ENCODE results near the gene HBE1. TPM values are rescaled to one million over a fixed set of nuclear protein-coding genes. Genes with fewer than 3 reads are reported as not detected.

The HBE1 gene
- total RNA-seq, 2 donors from 2014 or later: not detected

- H3K36me3 Mint-ChIP-seq (ENCODE audit: low read depth): no peaks in the 10 kb centered on the region
- DNase-seq (no peak), ATAC-seq (no peak)
- H3K4me3 Mint-ChIP-seq: no peak overlapping the region
- H3K27me3 Mint-ChIP-seq: peaks cover 24% of the 10 kb centered on the region
- no peaks in the 10 kb centered on the region for H3K9me3 ChIP-seq (ENCODE audit: control insufficient read depth, low read length, poor library complexity, severe bottlenecking)
- no peak overlapping the region for H3K27ac Mint-ChIP-seq
- H3K4me1 Mint-ChIP-seq: peaks cover 5% of the 10 kb centered on the region
Observed at GRCh38 chr11:5232176-5232575, 37.6 kb downstream of the HBE1 start.

GRCh38 chr11:5231111-5231510 lies 38.6 kb downstream of the HBE1 start:
- no peak overlapping the region for H3K27ac Mint-ChIP-seq
- peaks cover 20% of the 10 kb centered on the region for H3K27me3 Mint-ChIP-seq
- ATAC-seq (no peak), DNase-seq (no peak)
- no peak overlapping the region for H3K4me3 Mint-ChIP-seq
- no peaks in the 10 kb centered on the region for H3K36me3 Mint-ChIP-seq (ENCODE audit: low read depth)
- peaks cover 5% of the 10 kb centered on the region for H3K4me1 Mint-ChIP-seq
- H3K9me3 ChIP-seq (ENCODE audit: control insufficient read depth, low read length, poor library complexity, severe bottlenecking): no peaks in the 10 kb centered on the region

- H3K36me3 Mint-ChIP-seq (ENCODE audit: low read depth): no peaks in the 10 kb centered on the region
- no peak overlapping the region for H3K27ac Mint-ChIP-seq
- peaks cover 5% of the 10 kb centered on the region for H3K4me1 Mint-ChIP-seq
- H3K4me3 Mint-ChIP-seq: no peak overlapping the region
- H3K27me3 Mint-ChIP-seq: peaks cover 15% of the 10 kb centered on the region
- ATAC-seq (no peak), DNase-seq (no peak)
- no peaks in the 10 kb centered on the region for H3K9me3 ChIP-seq (ENCODE audit: control insufficient read depth, low read length, poor library complexity, severe bottlenecking)
Observed at GRCh38 chr11:5230266-5230665, 39.5 kb downstream of the HBE1 start.

GRCh38 chr11:5229796-5230195 lies 39.9 kb downstream of the HBE1 start:
- Mint-ChIP-seq H3K27me3 (peaks cover 15% of the 10 kb centered on the region), H3K4me3 (no peak overlapping the region), H3K27ac (no peak overlapping the region), H3K4me1 (peaks cover 5% of the 10 kb centered on the region), H3K36me3 (ENCODE audit: low read depth) (no peaks in the 10 kb centered on the region)
- H3K9me3 ChIP-seq (ENCODE audit: control insufficient read depth, low read length, poor library complexity, severe bottlenecking): no peaks in the 10 kb centered on the region
- no peak for DNase-seq
- no peak for ATAC-seq

- DNase-seq (no peak), ATAC-seq (no peak)
- Mint-ChIP-seq H3K4me1 (peaks cover 2% of the 10 kb centered on the region), H3K27ac (no peak overlapping the region), H3K27me3 (peaks cover 15% of the 10 kb centered on the region), H3K36me3 (ENCODE audit: low read depth) (no peaks in the 10 kb centered on the region), H3K4me3 (no peak overlapping the region)
- no peaks in the 10 kb centered on the region for H3K9me3 ChIP-seq (ENCODE audit: control insufficient read depth, low read length, poor library complexity, severe bottlenecking)
Observed at GRCh38 chr11:5229356-5229755, 40.4 kb downstream of the HBE1 start.

GRCh38 chr11:5228124-5228523 lies 41.6 kb downstream of the HBE1 start:
- Mint-ChIP-seq H3K4me3 (no peak overlapping the region), H3K27me3 (peaks cover 15% of the 10 kb centered on the region), H3K36me3 (ENCODE audit: low read depth) (no peaks in the 10 kb centered on the region), H3K4me1 (no peaks in the 10 kb centered on the region), H3K27ac (no peak overlapping the region)
- ATAC-seq (no peak), DNase-seq (no peak)
- no peaks in the 10 kb centered on the region for H3K9me3 ChIP-seq (ENCODE audit: control insufficient read depth, low read length, poor library complexity, severe bottlenecking)

GRCh38 chr11:5227681-5228080 lies 42.1 kb downstream of the HBE1 start:
- no peak for ATAC-seq
- no peaks in the 10 kb centered on the region for H3K9me3 ChIP-seq (ENCODE audit: control insufficient read depth, low read length, poor library complexity, severe bottlenecking)
- Mint-ChIP-seq H3K27me3 (peaks cover 15% of the 10 kb centered on the region), H3K4me3 (no peak overlapping the region), H3K27ac (no peak overlapping the region), H3K4me1 (no peaks in the 10 kb centered on the region), H3K36me3 (ENCODE audit: low read depth) (no peaks in the 10 kb centered on the region)
- DNase-seq: no peak

- ATAC-seq (no peak), DNase-seq (no peak)
- H3K9me3 ChIP-seq (ENCODE audit: control insufficient read depth, low read length, poor library complexity, severe bottlenecking): no peaks in the 10 kb centered on the region
- Mint-ChIP-seq H3K27ac (no peak within 1 kb of the TSS), H3K4me3 (no peak within 1 kb of the TSS), H3K36me3 (ENCODE audit: low read depth) (no peaks in the 10 kb centered on the region), H3K4me1 (no peaks in the 10 kb centered on the region), H3K27me3 (peaks cover 15% of the 10 kb centered on the region)
Observed at GRCh38 chr11:5226732-5227310, 42.9 kb downstream of the HBE1 start, which contains the start of gene HBB. Gene HBB (minus strand): TSS chr11:5227071. CDS start chr11:5227021, 50 bp downstream.

- no peak overlapping the region for H3K27ac Mint-ChIP-seq
- H3K4me1 Mint-ChIP-seq: no peaks in the 10 kb centered on the region
- no peak overlapping the region for H3K4me3 Mint-ChIP-seq
- ATAC-seq (no peak), DNase-seq (no peak)
- peaks cover 8% of the 10 kb centered on the region for H3K27me3 Mint-ChIP-seq
- H3K9me3 ChIP-seq (ENCODE audit: control insufficient read depth, low read length, poor library complexity, severe bottlenecking): no peaks in the 10 kb centered on the region
- no peaks in the 10 kb centered on the region for H3K36me3 Mint-ChIP-seq (ENCODE audit: low read depth)
Observed at GRCh38 chr11:5225480-5225871, 44.3 kb downstream of the HBE1 start.

- no peaks in the 10 kb centered on the region for H3K9me3 ChIP-seq (ENCODE audit: control insufficient read depth, low read length, poor library complexity, severe bottlenecking)
- Mint-ChIP-seq H3K4me1 (no peaks in the 10 kb centered on the region), H3K36me3 (ENCODE audit: low read depth) (no peaks in the 10 kb centered on the region), H3K4me3 (no peak overlapping the region), H3K27ac (no peak overlapping the region), H3K27me3 (peaks cover 5% of the 10 kb centered on the region)
- DNase-seq (no peak), ATAC-seq (no peak)
Observed at GRCh38 chr11:5224538-5225479, 44.9 kb downstream of the HBE1 start.

GRCh38 chr11:5223686-5224085 lies 46.1 kb downstream of the HBE1 start:
- H3K9me3 ChIP-seq (ENCODE audit: control insufficient read depth, low read length, poor library complexity, severe bottlenecking): no peaks in the 10 kb centered on the region
- Mint-ChIP-seq H3K27me3 (peaks cover 5% of the 10 kb centered on the region), H3K4me3 (no peak overlapping the region), H3K36me3 (ENCODE audit: low read depth) (no peaks in the 10 kb centered on the region), H3K27ac (no peak overlapping the region), H3K4me1 (no peaks in the 10 kb centered on the region)
- DNase-seq: no peak
- ATAC-seq: no peak

- Mint-ChIP-seq H3K4me3 (no peak overlapping the region), H3K27ac (no peak overlapping the region), H3K27me3 (peaks cover 4% of the 10 kb centered on the region), H3K4me1 (no peaks in the 10 kb centered on the region), H3K36me3 (ENCODE audit: low read depth) (no peaks in the 10 kb centered on the region)
- no peaks in the 10 kb centered on the region for H3K9me3 ChIP-seq (ENCODE audit: control insufficient read depth, low read length, poor library complexity, severe bottlenecking)
- no peak for ATAC-seq
- DNase-seq: no peak
Observed at GRCh38 chr11:5223146-5223545, 46.6 kb downstream of the HBE1 start.
